Muscle of arm (tissue), 12 donors: ENCODE results near the gene SURF4. TPM values are rescaled to one million over a fixed set of nuclear protein-coding genes. Genes with fewer than 3 reads are reported as not detected.

Experiments used
- polyA plus RNA-seq, 12 donors: library from polyadenylated mRNA; unstranded; fragments of 120-200 nt; gene quantifications; one replicate each; pipeline ENCODE4 v1.2.1, GENCODE V29; 2013; ENCODE audit not compliant: insufficient read length in 12 of 12

SURF4 gene
- polyA plus RNA-seq, 12 donors, result 87.0 to 138 (median 100) TPM; not detected in 1

Other genes starting within 250 kb of the SURF4 start
- 1 to 10 TPM in 10 of 12 donors, not detected in 2; 2.9 to 6.2 (median 3.5) TPM for gene GBGT1, start 212.1 kb downstream of the SURF4 start, polyA plus RNA-seq
- under 1 TPM in 1 of 12 donors, not detected in 11; 0.17 TPM for gene OBP2B, start 166.8 kb downstream of the SURF4 start, polyA plus RNA-seq
- gene ABO, start 100.9 kb downstream of the SURF4 start, polyA plus RNA-seq, result 10 to 100 TPM in 1 of 12 donors, 1 to 10 TPM in 8, under 1 TPM in 2, not detected in 1; 0.57 to 28.3 (median 2.6) TPM
- 10 to 100 TPM in 11 of 12 donors, not detected in 1; 14.3 to 32.6 (median 18.6) TPM for gene SURF6, start 39.9 kb downstream of the SURF4 start, polyA plus RNA-seq
- gene MED22, start 27.9 kb downstream of the SURF4 start, polyA plus RNA-seq, result 10 to 100 TPM in 11 of 12 donors, not detected in 1; 18.8 to 27.5 (median 21.7) TPM
- gene RPL7A, start 27.8 kb downstream of the SURF4 start, polyA plus RNA-seq, result 1,000 to 10,000 TPM in 11 of 12 donors, not detected in 1; 2,000 to 2,688 (median 2,248) TPM
- gene SURF1, start 19.6 kb downstream of the SURF4 start, polyA plus RNA-seq, result 10 to 100 TPM in 11 of 12 donors, not detected in 1; 17.6 to 37.0 (median 29.9) TPM
- gene SURF2, start 19.5 kb downstream of the SURF4 start, polyA plus RNA-seq, result 10 to 100 TPM in 7 of 12 donors, 1 to 10 TPM in 3, not detected in 2; 7.6 to 18.1 (median 11.1) TPM
- 1 to 10 TPM in 8 of 12 donors, under 1 TPM in 2, not detected in 2; 0.82 to 3.0 (median 1.8) TPM for gene STKLD1, start 306 bp upstream of the SURF4 start, polyA plus RNA-seq
- 10 to 100 TPM in 11 of 12 donors, not detected in 1; 26.6 to 54.5 (median 30.4) TPM for gene REXO4, start 42.0 kb upstream of the SURF4 start, polyA plus RNA-seq
- gene ADAMTS13, start 46.3 kb upstream of the SURF4 start, polyA plus RNA-seq, result 1 to 10 TPM in 11 of 12 donors, not detected in 1; 4.2 to 8.4 (median 5.5) TPM
- gene CACFD1, start 83.9 kb upstream of the SURF4 start, polyA plus RNA-seq, result 10 to 100 TPM in 11 of 12 donors, not detected in 1; 10.4 to 22.4 (median 13.1) TPM
- 1 to 10 TPM in 7 of 12 donors, under 1 TPM in 3, not detected in 2; 0.87 to 1.6 (median 1.1) TPM for gene SLC2A6, start 103.0 kb upstream of the SURF4 start, polyA plus RNA-seq
- 10 to 100 TPM in 11 of 12 donors, not detected in 1; 18.1 to 68.0 (median 49.3) TPM for gene MYMK, start 148.9 kb upstream of the SURF4 start, polyA plus RNA-seq
- 1 to 10 TPM in 10 of 12 donors, not detected in 2; 2.3 to 4.6 (median 2.6) TPM for gene ADAMTSL2, start 158.6 kb upstream of the SURF4 start, polyA plus RNA-seq
- under 1 TPM in 3 of 12 donors, not detected in 9; 0.15 to 0.24 (median 0.19) TPM for gene FAM163B, start 233.3 kb upstream of the SURF4 start, polyA plus RNA-seq